A549 (cell line): ENCODE results near the gene TMED6. TPM values are rescaled to one million over a fixed set of nuclear protein-coding genes. Genes with fewer than 3 reads are reported as not detected.

Source experiments
- ATAC-seq, 2 experiments: fragments of 200-7000 bp in 1 of 2; fragments of >200 bp in 1 of 2; cut with Nextera tagmentation in 1 of 2; cut with Tn5 transposase in 1 of 2; 3 replicates each; pipeline versions ENCODE4 v1.8.0 to v1.9.1; 2018 to 2020; ENCODE audit warnings: mild to moderate bottlenecking in 1 of 2, moderate library complexity in 1 of 2
- CTCF ChIA-PET: fragments of 300-600 bp; sonication (Branson Sonifier 250); formaldehyde crosslinking; extraction: SDS; loops from one replicate; lab custom pipeline; 2021; ENCODE audit warnings: antibody characterized with exemption, inconsistent platforms; lab: Yijun Ruan, JAX
- POLR2A ChIA-PET: fragments of 350-600 bp; formaldehyde crosslinking; extraction: SDS; loops from one replicate; lab custom pipeline; 2021; ENCODE audit warnings: antibody characterized with exemption, inconsistent platforms; lab: Yijun Ruan, JAX
- DNase-seq, 2 experiments: peaks; one replicate each; pipeline versions ENCODE4 v3.0.0 to v3.0.0-alpha.2; 2011 to 2016; ENCODE audit warnings: low read depth in 1 of 2, low spot score in 1 of 2
- FAIRE-seq: peaks from 2 replicates; lab custom pipeline; 2011; peaks lifted over from hg19 to GRCh38; lab: Jason Lieb, UNC
- H3K27ac ChIP-seq, 2 experiments: fragments of >200 bp; sonication (Bioruptor Twin); formaldehyde crosslinking; 3 replicates each; pipeline ENCODE4 v1.5.1; 2016 to 2017
- H3K4me1 ChIP-seq: fragments of >200 bp; sonication (Bioruptor Twin); formaldehyde crosslinking; 3 replicates; pipeline ENCODE4 v1.6.1; 2016
- H3K4me2 ChIP-seq: fragments of >200 bp; sonication (Bioruptor Twin); formaldehyde crosslinking; 3 replicates; pipeline ENCODE4 v1.6.1; 2016
- H3K4me3 ChIP-seq: fragments of >200 bp; sonication (Bioruptor Twin); formaldehyde crosslinking; 3 replicates; pipeline ENCODE4 v1.5.1; 2016
- H3K9me3 ChIP-seq: fragments of >200 bp; sonication (Bioruptor Twin); formaldehyde crosslinking; 3 replicates; pipeline ENCODE4 v1.6.1; 2016
- CBX2 ChIP-seq: fragments of 200-600 bp; sonication (generic); IDR thresholded peaks from 2 replicates; pipeline ENCODE4 v1.6.1; 2016; ENCODE audit warnings: low read depth, mild to moderate bottlenecking, borderline replicate concordance
- CEBPB ChIP-seq, 2 experiments: fragments of >200 bp in 1 of 2; sonication (Bioruptor Twin) in 1 of 2; formaldehyde crosslinking in 1 of 2; IDR thresholded peaks; 2 replicates each; pipeline ENCODE4 v1.6.1; 2012 to 2016
- CHD2 ChIP-seq: fragments of 150-350 bp; IDR thresholded peaks from 2 replicates; pipeline ENCODE4 v1.6.1; 2014; ENCODE audit warnings: low read length; ENCODE audit not compliant: partially characterized antibody
- EHF ChIP-seq: fragments of 250-450 bp; sonication (Bioruptor Pico); IDR thresholded peaks from 2 replicates; pipeline ENCODE4 v1.5.0; 2020; ENCODE audit warnings: mild to moderate bottlenecking
- EHMT2 ChIP-seq: fragments of 200-600 bp; sonication (generic); IDR thresholded peaks from 2 replicates; pipeline ENCODE4 v1.6.1; 2016; ENCODE audit warnings: antibody characterized with exemption, low read depth, mild to moderate bottlenecking, moderate library complexity
- HMGXB4 ChIP-seq: fragments of 250-450 bp; sonication (Bioruptor Pico); IDR thresholded peaks from 2 replicates; pipeline ENCODE4 v1.5.0; 2021; ENCODE audit warnings: mild to moderate bottlenecking, moderate library complexity, borderline replicate concordance
- KDM5A ChIP-seq: fragments of 200-600 bp; sonication (generic); IDR thresholded peaks from 2 replicates; pipeline ENCODE4 v1.6.1; 2016; ENCODE audit warnings: antibody characterized with exemption, mild to moderate bottlenecking
- MAFK ChIP-seq: fragments of 450-650 bp; IDR thresholded peaks from 2 replicates; pipeline ENCODE4 v1.6.1; 2014; ENCODE audit not compliant: partially characterized antibody
- MAX ChIP-seq: IDR thresholded peaks from 2 replicates; pipeline ENCODE4 v1.6.1; 2012
- MAZ ChIP-seq: fragments of 150-350 bp; IDR thresholded peaks from 2 replicates; pipeline ENCODE4 v1.6.1; 2014; ENCODE audit warnings: antibody characterized with exemption, low read depth, low read length, borderline replicate concordance
- MYC ChIP-seq: IDR thresholded peaks from 2 replicates; pipeline ENCODE4 v1.6.1; 2012; ENCODE audit warnings: mild to moderate bottlenecking, inconsistent platforms, low read length, improper control_type of control experiment, borderline replicate concordance
- NPAS2 ChIP-seq: fragments of 250-450 bp; sonication (Bioruptor Pico); IDR thresholded peaks from 2 replicates; pipeline ENCODE4 v1.8.0; 2022; ENCODE audit warnings: mild to moderate bottlenecking, moderate library complexity, borderline replicate concordance
- PBX3 ChIP-seq: IDR thresholded peaks from 2 replicates; pipeline ENCODE4 v1.6.1; 2012
- PHF8 ChIP-seq: fragments of 200-600 bp; sonication (generic); IDR thresholded peaks from 2 replicates; pipeline ENCODE4 v1.6.1; 2016; ENCODE audit warnings: low read depth, mild to moderate bottlenecking, antibody characterized with exemption, moderate library complexity, borderline replicate concordance
- RARB ChIP-seq: fragments of 250-450 bp; sonication (Bioruptor Pico); IDR thresholded peaks from 2 replicates; pipeline ENCODE4 v1.8.0; 2021; ENCODE audit warnings: mild to moderate bottlenecking, moderate library complexity
- RFX5 ChIP-seq: fragments of 450-650 bp; IDR thresholded peaks from 2 replicates; pipeline ENCODE4 v1.7.1; 2014; ENCODE audit warnings: antibody characterized with exemption, mild to moderate bottlenecking, moderate library complexity
- RNF2 ChIP-seq: fragments of 200-600 bp; sonication (generic); IDR thresholded peaks from 2 replicates; pipeline ENCODE4 v1.6.1; 2016; ENCODE audit warnings: low read depth, mild to moderate bottlenecking, antibody characterized with exemption, moderate library complexity, borderline replicate concordance
- ZC3H11A ChIP-seq: fragments of 450-650 bp; IDR thresholded peaks from 2 replicates; pipeline ENCODE4 v1.6.1; 2014; ENCODE audit warnings: antibody characterized with exemption, mild to moderate bottlenecking
- ZFP36 ChIP-seq: fragments of 450-650 bp; IDR thresholded peaks from 2 replicates; pipeline ENCODE4 v1.6.1; 2014; ENCODE audit warnings: borderline replicate concordance; ENCODE audit not compliant: partially characterized antibody
- ZNF302 ChIP-seq: fragments of 250-450 bp; sonication (Bioruptor Pico); IDR thresholded peaks from 2 replicates; pipeline ENCODE4 v1.9.0; 2021; ENCODE audit warnings: inconsistent platforms, mild to moderate bottlenecking, moderate library complexity
- WGBS: methylation state at CpG from one replicate; pipeline ENCODE4 v1.1.6; 2017; ENCODE audit errors: missing lambda C conversion rate; 5-methylcytosine and 5-hydroxymethylcytosine counted together
- polyA plus RNA-seq, 4 experiments: library from polyadenylated mRNA; depleted of rRNA in 3 of 4; stranded (reverse); fragments of >200 nt; fragmentation: RNase III in 1 of 4; extraction: RNeasy Plus Mini Kit Qiagen cat#74134 plus additional on column Dnase treatment in 1 of 4; gene quantifications; 2 replicates in 3 of 4; 3 replicates in 1 of 4; pipeline ENCODE4 v1.2.3, GENCODE V29; 2011 to 2017
- TF ChIP-seq, protein P1 (sequence below): fragments of 450-650 bp; IDR thresholded peaks from 2 replicates; pipeline ENCODE4 v1.6.1; 2014; ENCODE audit warnings: antibody characterized with exemption

The TMED6 gene
- polyA plus RNA-seq, 2 of the 4 experiments (the other 2 are of a cell fraction), result 0.19 TPM; not detected in 1

DNA sequence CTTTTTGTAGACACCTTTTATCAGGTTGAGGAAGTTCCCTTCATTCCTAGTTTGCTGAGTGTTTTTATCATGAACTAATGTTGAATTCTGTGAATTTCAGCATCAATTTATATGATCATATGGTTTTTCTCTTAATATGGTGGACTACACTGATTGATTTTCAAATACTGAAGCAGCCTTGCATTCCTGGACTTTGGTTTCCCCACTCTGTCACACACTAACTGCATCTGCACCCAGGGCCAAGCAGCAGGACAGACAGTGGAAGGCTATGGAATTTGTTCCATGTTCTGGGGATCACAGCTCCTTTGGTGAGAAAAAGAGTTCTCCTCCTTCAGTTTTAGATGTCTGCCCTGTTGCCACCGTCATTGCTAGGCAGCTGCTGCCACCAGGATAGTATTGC is 26.4 kb upstream of the TMED6 start:
- CTCF ChIA-PET, result interaction anchor here (1.5 kb wide), 1 partner anchor 12 kb away, joined by 3 read pairs; no protein-coding TSS in a partner anchor
- TF ChIP-seq KDM5A (no peak), CHD2 (no peak), MAX (no peak), NPAS2 (CRISPR knock-in tag) (no peak), CBX2 (no peak), RNF2 (no peak), PBX3 (no peak), HMGXB4 (CRISPR knock-in tag) (no peak), EHMT2 (no peak), RARB (CRISPR knock-in tag) (no peak), RFX5 (no peak), PHF8 (no peak), MYC (no peak), CEBPB (IDR thresholded peaks at IDR 0.05) (no peak)
- Histone ChIP-seq H3K4me3 (no peak overlapping the region), H3K9me3 (no peaks in the 10 kb centered on the region), H3K27ac (no peak overlapping the region), H3K4me2 (no peak overlapping the region), H3K4me1 (no peaks in the 10 kb centered on the region)
- ATAC-seq (no peak), DNase-seq (no peak), FAIRE-seq (no peak)
- POLR2A ChIA-PET, result no interaction called here
- 82% methylated on average over 1 of the region's 1 CpG for WGBS

GRCh38 chr16:69376393-69377059 is 24.9 kb upstream of the TMED6 start:
- ATAC-seq (no peak), FAIRE-seq (no peak), DNase-seq (no peak)
- H3K4me2 ChIP-seq, result no peak overlapping the region
- no peaks in the 10 kb centered on the region for H3K9me3 ChIP-seq
- CTCF ChIA-PET, result interaction anchor here (0.6 to 0.7 kb wide), 2 partner anchors 30 to 226 kb away, joined by 3 read pairs; no protein-coding TSS in a partner anchor
- TF ChIP-seq MAFK (peak; percentile 91), CBX2 (no peak), MAZ (no peak)
- H3K27ac ChIP-seq, result no peak overlapping the region
- H3K4me3 ChIP-seq, result no peak overlapping the region
- 93% methylated on average over 10 of the region's 10 CpGs for WGBS
- no peaks in the 10 kb centered on the region for H3K4me1 ChIP-seq
- POLR2A ChIA-PET, result interaction anchor here (0.5 kb wide), 1 partner anchor 17 kb away, joined by 6 read pairs; no protein-coding TSS in a partner anchor

DNA sequence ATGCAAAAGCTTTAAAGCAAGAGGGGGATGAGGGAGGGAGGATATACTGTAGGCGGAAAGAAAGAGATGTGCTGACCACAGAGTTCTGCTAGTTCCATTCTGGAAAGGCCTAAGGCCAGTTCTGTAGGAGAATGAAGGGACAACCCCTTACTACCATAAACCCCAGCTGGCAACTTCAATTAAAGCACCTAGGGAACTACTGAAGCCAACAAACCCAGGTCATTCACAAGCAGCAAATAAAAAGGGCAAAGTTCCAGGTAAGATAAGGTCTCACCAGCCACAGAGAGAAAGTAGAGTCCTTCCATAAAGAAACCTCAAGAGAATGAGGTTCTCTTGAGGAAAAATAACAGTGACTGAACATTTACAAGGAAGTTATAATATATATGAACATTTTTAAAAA is 21.4 kb upstream of the TMED6 start:
- ChIA-PET POLR2A (interaction anchor here (0.6 kb wide), 1 partner anchor 366 kb away, joined by 4 read pairs; no protein-coding TSS in a partner anchor), CTCF (interaction anchor here (0.8 to 1.7 kb wide), 3 partner anchors 9 to 24 kb away, joined by 3 to 6 read pairs (median 3); no protein-coding TSS in a partner anchor)
- H3K4me1 ChIP-seq, result no peaks in the 10 kb centered on the region
- no peak overlapping the region for H3K4me3 ChIP-seq
- no peaks in the 10 kb centered on the region for H3K9me3 ChIP-seq
- TF ChIP-seq CEBPB (IDR thresholded peaks at IDR 0.05), result no peak
- ATAC-seq, result no peak
- WGBS, result 100% methylated on average over 1 of the region's 1 CpG
- no peak for FAIRE-seq
- no peak for DNase-seq
- H3K4me2 ChIP-seq, result no peak overlapping the region
- H3K27ac ChIP-seq, result no peak overlapping the region

- TF ChIP-seq ZNF302 (CRISPR knock-in tag) (no peak), EHF (CRISPR knock-in tag) (no peak), CEBPB (IDR thresholded peaks at IDR 0.05) (no peak), NPAS2 (CRISPR knock-in tag) (no peak), ZC3H11A (no peak), ZFP36 (no peak)
- TF ChIP-seq, protein P1, sequence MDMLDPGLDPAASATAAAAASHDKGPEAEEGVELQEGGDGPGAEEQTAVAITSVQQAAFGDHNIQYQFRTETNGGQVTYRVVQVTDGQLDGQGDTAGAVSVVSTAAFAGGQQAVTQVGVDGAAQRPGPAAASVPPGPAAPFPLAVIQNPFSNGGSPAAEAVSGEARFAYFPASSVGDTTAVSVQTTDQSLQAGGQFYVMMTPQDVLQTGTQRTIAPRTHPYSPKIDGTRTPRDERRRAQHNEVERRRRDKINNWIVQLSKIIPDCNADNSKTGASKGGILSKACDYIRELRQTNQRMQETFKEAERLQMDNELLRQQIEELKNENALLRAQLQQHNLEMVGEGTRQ, result no peak
- TF ChIP-seq, all 56 proteins: peak for 0
- ChIA-PET CTCF (interaction anchor here (1.4 kb wide), 1 partner anchor 25 kb away, joined by 3 read pairs; no protein-coding TSS in a partner anchor), POLR2A (no interaction called here)
- H3K4me3 ChIP-seq, result no peak overlapping the region
- H3K4me2 ChIP-seq, result no peak overlapping the region
- DNase-seq (no peak), ATAC-seq (no peak), FAIRE-seq (no peak)
- 95% methylated on average over 2 of the region's 2 CpGs for WGBS
- H3K9me3 ChIP-seq, result no peaks in the 10 kb centered on the region
- H3K27ac ChIP-seq, result no peak overlapping the region
- no peaks in the 10 kb centered on the region for H3K4me1 ChIP-seq
Measured at GRCh38 chr16:69371564-69371963, 20.0 kb upstream of the TMED6 start.
